Amygdala (tissue), 56 donors: Measurements from ENCODE around the gene RTN4RL2.

Experiments
- DNase-seq, 56 donors: peaks; one replicate each; lab custom pipeline; 2025; lab: John Stamatoyannopoulos, UW

Gene RTN4RL2

DNA sequence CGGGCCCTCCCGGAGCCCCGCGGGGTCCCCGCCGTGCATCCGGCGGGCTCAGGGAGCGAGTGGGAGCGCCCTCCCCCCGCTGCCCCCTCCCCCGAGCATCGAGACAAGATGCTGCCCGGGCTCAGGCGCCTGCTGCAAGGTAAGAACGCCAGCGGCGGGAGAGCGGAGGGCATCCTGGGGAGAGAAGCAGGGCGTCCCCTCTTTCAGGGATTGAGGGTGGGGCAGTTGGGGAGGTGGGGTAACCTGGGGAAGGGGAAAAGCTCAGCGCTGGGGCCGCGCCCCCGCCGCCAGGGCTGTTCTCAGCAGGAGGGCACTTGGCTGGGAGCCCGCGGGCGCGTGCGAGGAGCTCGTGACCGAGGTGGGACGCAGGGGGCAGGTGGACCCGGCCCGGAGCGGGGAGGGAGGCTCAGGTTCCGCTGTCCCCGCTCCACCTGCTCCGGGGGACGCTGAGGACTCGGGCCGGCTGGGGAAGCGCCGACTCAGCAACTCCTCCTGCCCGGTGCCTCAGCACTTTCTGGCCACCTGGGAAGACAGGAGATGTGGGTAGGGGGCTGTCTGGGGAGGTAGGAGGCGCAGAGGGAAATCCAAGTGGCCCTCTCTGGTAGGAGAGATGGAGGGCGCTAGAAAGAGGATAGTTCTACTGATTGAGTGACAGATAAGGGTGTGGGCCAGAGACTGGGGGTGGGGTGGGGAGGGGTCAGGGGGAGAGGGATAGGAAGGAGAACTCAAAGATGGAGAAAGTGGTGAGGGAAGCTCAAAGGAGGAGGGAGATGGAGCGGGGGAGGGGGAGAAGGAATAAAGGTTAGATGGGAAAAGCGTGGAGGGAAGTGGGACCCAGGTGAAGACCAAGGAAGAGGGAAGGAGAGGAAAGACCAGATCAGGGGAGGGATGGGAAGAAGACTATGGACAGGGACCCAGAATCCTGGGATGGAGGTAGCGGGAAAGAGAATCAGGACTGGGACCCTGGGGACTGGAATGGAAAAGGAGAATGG is 726 bp downstream of the RTN4RL2 start:
- DNase-seq, result no peak

DNA sequence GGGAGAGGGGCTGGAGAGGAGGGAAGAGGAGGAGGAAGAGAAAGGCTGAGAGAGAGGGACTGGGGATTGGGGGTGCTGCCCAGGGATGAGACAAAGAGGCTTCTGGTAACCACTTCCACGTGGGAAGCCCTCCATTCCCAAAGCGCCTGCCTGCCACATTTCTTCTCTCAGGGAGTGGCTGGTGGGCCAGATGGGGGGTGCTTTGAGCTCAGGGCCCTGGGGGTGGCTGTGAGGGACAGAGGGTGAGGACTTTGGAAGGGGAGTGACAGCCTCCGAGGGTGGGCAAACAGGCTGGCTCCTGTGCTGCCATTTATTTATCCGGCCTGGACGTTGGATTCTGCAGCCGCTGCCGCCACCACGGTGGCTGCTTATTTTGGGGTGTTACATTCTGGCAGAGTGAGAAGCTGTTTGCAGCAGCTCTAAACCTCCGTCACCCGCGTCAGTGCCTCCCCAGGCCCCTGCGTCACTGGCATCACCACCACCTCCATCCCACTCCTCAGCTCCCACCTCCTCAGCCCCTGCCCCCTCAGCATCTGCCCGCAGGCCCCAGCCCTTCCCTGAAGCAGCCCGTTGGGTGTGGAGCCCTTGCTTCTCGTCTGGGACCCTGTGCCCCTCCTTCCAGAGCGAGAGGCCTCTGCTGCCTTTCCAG is 1.6 kb downstream of the RTN4RL2 start:
- peak in 1 of 56 donors; percentile 25 for DNase-seq

DNA sequence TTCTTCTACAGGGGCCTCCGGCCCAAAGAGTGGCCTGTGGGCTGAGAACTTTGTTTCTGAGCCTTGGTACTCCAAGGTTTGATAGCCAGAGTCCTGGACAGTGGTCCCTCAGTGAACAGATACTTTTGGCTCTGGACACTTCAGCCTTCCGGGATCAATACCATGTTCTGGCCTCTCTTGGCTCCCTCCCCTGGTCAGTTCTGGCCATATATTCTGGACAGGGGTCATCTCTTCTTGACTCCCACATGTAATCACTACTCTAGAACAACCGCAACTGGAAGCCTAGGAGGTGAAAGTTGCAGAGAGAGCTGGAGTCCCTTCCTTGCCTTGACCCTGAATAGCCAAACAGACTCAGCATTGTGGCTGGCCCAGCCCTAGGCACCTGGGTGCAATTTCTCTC is 2.3 kb downstream of the RTN4RL2 start:
- DNase-seq, result no peak

DNA sequence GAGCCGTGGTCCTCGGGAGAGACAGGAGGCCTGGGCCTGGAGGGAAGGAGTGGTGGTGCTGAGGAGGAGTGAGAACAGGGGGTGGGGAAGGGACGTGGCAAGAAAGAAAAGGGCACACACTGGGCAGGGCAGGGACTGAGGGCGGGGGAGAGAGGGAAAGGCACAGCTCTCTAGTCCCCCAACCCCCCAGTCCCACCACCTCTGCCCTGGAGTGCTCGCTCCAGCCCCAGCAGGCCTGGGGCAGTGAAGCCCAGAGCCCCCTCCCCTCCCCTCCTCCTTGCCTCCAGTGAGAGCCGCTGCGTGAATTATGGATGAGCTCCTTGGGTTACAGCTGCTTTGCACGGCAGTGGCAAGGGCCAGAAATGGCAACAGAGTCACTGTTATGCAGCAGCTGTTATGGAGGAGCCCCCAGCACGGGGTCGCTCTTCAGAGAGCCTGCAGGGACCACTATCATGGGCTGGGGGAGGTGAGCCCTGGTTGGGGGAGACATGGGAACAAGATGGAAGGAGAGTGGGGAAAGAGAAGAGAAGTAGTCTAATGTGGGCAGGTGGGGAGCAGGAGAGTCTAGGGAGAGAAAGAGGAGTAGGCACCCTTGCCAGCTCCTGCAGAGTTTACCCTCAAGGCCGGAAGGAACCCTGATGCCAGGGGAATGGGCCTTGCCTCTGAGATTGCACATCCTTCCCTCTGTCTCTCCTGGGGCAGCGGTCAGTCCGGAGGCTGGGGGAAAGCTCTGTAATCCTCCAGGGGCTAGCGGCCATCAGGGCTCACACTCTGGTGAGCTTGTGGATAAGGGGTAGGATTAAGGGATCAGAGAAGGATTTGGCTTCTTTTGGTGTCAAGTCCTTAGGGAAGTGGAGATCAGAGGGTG is 3.6 kb downstream of the RTN4RL2 start:
- no peak for DNase-seq

DNA sequence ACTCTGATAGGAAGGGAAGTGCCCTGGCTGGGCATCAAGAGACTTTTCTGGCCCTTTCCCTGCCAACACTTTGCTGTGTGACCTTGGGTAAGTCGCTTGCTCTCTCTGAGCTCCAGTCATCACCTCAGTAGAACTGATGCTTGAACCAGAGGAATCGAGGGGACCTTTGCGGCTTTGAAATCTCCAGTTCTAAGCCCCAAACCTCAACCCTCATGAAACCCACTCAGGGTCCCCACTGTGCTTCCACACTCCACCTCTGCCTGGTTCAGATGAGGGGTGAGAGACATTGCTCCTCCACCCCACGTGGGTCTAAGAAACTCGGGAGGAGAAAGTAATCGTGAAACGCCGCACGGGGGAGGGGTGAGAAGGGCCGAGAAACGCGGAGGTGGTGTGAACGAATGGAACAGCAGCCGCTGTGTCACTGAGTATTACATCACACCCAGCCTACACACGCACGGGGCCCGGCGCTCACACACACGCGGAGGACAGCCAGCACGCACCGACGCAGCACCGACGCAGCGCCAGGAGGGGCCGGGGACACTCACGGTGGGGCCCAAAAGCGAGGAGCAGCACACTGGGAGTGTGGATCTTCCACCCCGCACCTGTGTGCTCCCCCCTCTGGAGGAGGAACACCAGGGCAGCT is 4.3 kb downstream of the RTN4RL2 start:
- peak in 26 of 56 donors; percentile 22 to 84 (median 52) for DNase-seq

DNA sequence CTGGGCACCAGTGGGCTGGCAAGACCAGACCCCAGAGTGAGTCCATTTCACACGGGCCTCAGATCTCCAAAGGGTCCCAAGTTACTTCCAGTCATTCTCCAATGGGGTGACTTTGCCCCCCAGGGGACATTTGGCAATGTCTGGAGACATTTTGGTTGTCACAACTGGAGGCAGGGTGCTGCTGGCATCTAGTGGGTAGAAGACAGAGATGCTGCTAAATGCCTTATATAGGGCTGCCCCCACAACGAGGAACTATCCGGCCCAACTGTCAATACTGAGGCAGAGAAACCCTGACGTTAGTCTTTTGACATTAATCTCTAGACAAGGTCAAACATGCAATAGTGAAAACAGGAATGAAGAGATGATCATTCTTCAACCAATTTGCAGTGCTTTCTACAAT is 6.4 kb downstream of the RTN4RL2 start:
- no peak for DNase-seq

DNA sequence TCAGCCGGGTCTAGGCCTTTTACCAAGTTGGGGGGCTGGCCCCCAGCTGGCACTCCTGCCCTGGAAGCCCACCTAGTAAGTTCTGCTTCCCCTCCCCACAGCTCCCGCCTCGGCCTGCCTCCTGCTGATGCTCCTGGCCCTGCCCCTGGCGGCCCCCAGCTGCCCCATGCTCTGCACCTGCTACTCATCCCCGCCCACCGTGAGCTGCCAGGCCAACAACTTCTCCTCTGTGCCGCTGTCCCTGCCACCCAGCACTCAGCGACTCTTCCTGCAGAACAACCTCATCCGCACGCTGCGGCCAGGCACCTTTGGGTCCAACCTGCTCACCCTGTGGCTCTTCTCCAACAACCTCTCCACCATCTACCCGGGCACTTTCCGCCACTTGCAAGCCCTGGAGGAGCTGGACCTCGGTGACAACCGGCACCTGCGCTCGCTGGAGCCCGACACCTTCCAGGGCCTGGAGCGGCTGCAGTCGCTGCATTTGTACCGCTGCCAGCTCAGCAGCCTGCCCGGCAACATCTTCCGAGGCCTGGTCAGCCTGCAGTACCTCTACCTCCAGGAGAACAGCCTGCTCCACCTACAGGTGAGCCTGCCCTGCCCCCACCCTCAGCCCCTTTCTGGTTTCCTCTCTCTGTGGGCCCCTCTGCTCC is 7.3 kb downstream of the RTN4RL2 start:
- DNase-seq, result no peak

DNA sequence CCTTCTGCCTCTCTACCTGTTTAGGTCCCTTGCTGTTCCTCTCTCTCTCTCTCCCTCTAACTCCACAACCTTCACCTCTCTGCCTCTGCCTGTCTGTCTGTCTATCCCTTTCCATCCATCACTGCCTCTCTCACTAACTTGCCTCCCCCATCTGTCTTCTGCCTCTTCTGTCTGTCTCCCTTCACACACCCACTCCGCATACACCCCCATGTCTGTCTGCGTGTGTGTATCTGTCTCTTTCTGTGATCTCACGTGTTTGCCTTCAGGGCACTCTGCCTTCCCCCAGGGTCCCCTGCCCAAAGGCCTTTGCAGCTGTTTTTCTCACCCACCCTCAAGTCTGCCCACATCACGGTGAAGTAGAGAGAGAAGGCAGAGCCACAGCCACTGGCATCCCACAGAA is 7.9 kb downstream of the RTN4RL2 start:
- peak in 1 of 56 donors; percentile 14 for DNase-seq

DNA sequence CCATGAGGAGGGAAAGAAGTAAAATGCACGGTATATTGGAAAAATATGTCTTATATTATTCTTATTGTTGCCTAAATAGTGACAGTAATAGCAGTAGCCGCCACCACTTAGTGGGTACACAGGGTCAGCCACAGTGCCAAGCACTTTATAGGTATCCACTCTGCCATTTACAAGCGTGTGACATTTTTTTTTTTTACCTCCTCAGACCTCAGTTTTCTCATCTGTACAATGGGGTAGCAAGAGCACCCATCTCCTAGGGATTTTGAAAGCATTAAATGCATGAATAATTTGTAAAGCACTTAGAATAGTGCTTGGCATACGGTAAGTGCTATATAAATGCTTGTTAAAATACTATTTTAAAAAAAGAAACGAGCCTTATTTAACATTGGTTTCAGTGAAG is 8.9 kb downstream of the RTN4RL2 start:
- DNase-seq, result no peak

DNA sequence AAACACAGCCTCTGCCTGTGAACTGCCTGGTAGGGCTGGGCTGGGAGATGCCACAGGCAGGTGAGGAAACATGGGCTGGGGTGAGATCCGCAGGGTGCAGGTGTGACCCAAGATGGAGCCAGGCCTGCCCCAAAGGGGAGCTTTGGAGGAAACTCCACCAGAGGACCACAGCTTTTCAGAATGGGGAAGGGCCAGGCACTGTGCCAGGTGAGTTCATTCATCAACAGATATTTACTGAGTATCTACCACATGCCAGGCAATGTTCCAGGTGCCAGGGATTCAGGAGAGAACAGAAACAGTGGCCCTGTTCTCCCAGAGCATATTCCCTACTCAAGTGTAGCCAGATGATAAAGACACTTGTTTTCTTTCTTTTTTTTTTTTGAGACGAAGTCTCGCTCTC is 11.2 kb downstream of the RTN4RL2 start:
- DNase-seq, result no peak

DNA sequence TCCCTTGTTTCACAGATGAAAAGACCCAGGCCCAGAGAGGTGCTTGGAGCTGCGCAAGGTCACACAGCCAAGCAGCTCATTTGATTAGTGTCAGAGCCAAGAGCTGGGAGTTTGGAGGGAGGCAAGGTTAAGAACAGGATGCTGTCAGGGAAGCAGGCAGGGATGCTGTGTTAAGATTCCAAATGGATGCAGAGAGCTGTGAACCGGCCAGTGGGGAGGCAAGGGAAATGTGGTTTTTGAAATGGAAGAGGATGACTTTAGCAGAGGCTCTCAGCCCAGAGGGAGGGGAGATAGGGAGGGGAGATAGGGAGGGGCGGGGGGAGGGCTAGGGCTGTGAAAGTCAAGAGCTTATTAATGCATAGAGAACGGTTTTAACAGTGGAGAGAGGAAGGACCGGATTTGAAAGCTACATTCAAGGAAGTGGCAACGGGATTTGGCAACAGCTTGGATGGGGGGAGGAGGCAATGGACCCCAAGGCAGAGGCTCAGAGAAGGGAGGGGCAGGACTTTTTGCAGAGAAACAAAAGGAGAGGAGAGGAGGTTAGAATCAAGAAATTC is 13.0 kb downstream of the RTN4RL2 start:
- DNase-seq, result no peak

DNA sequence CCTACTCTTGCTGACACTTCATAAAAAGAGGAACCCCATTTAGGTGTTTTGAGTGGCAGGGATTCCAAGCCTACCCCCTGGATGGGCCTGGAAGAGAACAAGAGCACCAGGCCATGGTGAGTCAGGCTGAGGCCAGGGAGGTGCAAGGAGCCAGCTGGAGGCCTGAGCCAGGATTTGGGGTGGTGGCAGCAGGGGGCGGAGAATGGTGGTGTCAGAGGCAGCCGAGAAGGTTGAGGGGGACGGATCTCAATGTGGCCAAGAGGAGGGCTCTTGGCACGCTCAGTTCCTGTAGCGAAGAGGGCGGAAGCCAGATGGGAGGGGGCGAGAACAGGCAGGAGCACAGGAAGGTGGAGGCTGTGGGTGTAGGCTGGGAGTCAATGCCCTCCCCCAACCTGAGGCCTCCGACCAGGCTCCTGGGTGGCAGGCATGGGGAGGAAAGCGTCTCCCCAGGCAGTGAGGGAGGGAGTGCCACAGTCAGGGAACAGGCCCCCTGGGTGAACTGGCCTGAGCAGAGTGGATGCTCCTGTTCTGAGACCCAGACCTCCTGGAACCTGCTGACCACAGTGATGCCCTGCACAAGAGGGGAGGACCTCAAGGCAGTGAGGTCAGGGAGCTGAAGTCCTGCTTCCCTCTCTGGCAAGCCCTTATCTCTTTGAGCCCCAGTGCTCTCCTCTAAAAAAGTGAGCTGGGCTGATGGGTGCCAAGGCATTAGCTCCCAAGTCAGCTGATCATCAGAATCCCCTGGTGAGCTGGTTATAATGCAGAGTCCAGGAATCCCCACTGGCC is 13.9 kb downstream of the RTN4RL2 start:
- DNase-seq, result peak in 1 of 56 donors; percentile 24

DNA sequence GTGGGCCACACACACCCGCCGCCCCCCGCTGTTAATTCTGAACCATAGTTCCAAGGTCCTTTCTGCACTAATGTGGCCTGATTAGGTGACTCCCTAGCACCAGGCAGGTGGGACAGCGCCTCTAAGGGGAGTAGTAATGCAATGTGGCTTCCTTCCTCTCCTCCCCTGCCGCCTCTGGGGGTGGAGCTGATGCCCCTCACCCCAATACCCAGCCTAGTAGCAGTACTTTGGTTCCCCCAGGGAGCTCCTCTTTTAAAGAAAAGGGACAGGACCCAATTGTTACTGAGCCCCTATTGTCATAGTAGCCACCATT is 14.4 kb downstream of the RTN4RL2 start:
- DNase-seq, result no peak

DNA sequence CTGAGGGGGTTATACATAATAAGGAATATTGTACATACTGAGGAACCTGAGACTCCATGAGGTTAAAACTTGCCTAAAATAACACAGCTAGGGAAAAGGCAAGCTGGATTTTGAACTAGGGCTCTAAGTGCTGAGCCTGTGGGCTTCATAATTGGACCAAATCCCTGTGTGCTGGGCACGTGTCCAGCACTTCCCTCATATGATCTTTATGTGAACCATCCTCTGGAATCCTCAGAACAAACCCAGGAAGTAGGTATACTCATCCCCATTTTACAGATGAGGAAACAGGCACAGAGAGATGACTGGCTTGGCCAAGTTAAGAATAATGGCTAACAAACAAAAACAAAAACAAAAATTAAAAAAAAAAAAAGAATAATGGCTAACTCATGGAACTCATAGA is 14.9 kb downstream of the RTN4RL2 start:
- DNase-seq, result no peak

DNA sequence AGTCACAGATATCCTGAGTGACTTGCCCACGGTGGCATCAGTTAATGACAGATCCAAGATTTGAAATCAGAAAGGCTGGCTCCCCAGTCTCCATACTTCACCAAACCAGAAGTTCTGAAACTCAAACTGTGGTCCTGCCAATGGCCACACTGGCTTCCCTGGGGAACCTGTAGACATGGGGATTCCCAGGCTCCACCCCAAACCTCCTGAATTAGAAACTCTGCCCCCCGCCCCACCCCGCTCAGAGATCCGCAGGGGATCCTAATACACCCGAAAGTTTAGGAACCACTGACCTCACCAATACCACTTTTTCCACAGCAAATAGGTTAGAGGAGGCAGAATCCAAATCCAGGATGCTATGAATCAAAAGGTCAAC is 15.3 kb downstream of the RTN4RL2 start:
- DNase-seq, result no peak

DNA sequence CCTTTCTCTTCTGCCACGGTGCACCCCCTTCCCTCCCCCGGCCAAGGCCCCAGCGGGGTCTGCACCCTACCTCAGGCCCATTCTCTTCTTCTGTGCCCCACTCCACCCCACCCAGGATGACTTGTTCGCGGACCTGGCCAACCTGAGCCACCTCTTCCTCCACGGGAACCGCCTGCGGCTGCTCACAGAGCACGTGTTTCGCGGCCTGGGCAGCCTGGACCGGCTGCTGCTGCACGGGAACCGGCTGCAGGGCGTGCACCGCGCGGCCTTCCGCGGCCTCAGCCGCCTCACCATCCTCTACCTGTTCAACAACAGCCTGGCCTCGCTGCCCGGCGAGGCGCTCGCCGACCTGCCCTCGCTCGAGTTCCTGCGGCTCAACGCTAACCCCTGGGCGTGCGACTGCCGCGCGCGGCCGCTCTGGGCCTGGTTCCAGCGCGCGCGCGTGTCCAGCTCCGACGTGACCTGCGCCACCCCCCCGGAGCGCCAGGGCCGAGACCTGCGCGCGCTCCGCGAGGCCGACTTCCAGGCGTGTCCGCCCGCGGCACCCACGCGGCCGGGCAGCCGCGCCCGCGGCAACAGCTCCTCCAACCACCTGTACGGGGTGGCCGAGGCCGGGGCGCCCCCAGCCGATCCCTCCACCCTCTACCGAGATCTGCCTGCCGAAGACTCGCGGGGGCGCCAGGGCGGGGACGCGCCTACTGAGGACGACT is 15.9 kb downstream of the RTN4RL2 start:
- DNase-seq, result peak in 1 of 56 donors; percentile 37

DNA sequence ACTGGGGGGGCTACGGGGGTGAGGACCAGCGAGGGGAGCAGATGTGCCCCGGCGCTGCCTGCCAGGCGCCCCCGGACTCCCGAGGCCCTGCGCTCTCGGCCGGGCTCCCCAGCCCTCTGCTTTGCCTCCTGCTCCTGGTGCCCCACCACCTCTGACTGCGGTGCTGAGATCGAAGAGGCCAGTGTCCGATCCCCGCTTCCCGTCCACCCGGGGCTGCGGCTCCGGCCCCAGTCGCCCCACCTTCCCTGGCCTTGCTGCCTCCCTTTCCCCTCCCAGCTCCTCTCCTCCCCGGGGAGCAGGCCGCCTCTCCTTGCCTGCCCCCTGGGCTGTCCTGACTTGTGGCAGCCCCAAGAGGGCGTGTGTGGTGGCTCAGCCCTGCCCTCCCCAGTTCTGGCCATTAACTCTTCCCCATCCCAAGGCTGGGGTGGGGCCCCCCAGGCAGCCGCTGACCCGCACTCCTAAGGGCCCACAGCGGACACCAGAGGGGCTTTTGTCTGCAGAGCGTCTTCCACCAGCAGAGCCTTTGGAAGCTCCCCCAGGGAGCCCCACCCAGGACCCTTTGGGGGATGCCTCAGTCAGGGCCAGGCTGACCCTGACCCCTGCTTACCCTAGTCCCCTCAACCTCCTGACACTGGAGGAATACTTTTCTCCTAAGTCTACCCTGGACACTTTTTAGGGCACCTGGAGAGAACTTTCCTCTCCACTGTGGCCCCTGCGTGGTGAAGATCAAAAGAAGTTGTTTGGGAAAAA is 16.6 kb downstream of the RTN4RL2 start:
- no peak for DNase-seq
